ENCODE results near the gene DYNC2I2. TPM values are rescaled to one million over a fixed set of nuclear protein-coding genes. Genes with fewer than 3 reads are reported as not detected.
A peak's percentile ranks its signal among the peaks of the same experiment; 100 is the strongest.

DYNC2I2 gene
- total RNA-seq, 2 experiments from 2014 or later = 55.5 to 97.6 TPM

DNA sequence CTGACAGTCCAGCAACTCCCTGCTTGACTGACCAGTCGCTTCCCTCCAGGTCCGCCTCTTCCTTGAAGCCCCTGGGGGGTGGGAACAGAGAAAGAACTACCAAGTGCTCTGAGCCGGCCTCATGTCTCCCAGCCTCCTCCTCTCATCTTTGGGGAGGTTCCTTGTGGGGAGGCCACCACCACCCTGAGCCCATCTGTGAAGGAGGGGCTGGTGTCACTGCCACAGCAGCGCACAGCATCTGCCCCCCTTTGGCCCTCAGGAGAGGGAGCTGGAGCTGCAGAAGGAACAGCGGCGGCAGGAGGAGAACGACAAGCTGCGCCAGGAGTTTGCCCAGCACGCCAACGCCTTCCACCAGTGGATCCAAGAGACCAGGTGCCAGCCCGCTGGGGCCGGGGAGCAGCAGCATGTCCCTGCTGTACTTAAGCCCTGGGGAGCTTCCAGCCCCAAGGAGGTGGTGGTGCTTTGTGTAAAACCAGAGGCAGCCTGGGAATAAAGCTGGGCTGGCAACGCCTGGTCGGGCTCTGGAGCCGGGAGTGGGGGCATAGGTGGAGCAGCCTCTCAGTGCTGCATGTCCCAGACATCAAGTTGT lies 29.4 kb downstream of the DYNC2I2 start:
- no peaks in the 10 kb centered on the region for H3K9me3 ChIP-seq (ENCODE audit: low read length)
- no peaks in the 10 kb centered on the region for H3K4me1 ChIP-seq (ENCODE audit: insufficient read depth, low read length, poor library complexity, severe bottlenecking)
- no peak for DNase-seq (ENCODE audit: low spot score)
- intact Hi-C loops (cut with micrococcal nuclease; ENCODE audit: unreplicated experiment) = no loop called here
- BruUV-seq (replicated peaks) = no TSS peak
- TF ChIP-seq, protein P1, sequence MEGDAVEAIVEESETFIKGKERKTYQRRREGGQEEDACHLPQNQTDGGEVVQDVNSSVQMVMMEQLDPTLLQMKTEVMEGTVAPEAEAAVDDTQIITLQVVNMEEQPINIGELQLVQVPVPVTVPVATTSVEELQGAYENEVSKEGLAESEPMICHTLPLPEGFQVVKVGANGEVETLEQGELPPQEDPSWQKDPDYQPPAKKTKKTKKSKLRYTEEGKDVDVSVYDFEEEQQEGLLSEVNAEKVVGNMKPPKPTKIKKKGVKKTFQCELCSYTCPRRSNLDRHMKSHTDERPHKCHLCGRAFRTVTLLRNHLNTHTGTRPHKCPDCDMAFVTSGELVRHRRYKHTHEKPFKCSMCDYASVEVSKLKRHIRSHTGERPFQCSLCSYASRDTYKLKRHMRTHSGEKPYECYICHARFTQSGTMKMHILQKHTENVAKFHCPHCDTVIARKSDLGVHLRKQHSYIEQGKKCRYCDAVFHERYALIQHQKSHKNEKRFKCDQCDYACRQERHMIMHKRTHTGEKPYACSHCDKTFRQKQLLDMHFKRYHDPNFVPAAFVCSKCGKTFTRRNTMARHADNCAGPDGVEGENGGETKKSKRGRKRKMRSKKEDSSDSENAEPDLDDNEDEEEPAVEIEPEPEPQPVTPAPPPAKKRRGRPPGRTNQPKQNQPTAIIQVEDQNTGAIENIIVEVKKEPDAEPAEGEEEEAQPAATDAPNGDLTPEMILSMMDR (conservative IDR thresholded peaks at IDR 0.05; ENCODE audit: low read length) = no peak
- TF ChIP-seq EZH2phosphoT487 (IDR thresholded peaks at IDR 0.05; ENCODE audit: borderline replicate concordance, low read depth, low read length) = no peak
- no peaks in the 10 kb centered on the region for H4K20me1 ChIP-seq (ENCODE audit: insufficient read depth, low read length)
- H3K27ac ChIP-seq (ENCODE audit: low read depth, low read length, poor library complexity, severe bottlenecking) = no peak overlapping the region
- H3K9me2 ChIP-seq (ENCODE audit: insufficient read depth, low read length) = no peaks in the 10 kb centered on the region
- POLR2A ChIA-PET = no interaction called here
- no peak overlapping the region for H3K4me2 ChIP-seq (ENCODE audit: low read length)
- CTCF ChIA-PET (ENCODE audit: unreplicated experiment) = no interaction called here
- H3K79me2 ChIP-seq (ENCODE audit: insufficient read depth, low read depth, low read length) = no peaks in the 10 kb centered on the region
- H2AFZ ChIP-seq (ENCODE audit: low read length) = no peak overlapping the region
- peaks cover 84% of the 10 kb centered on the region for H3K36me3 ChIP-seq (ENCODE audit: insufficient read depth, low read length)
- no peak overlapping the region for H3K4me3 ChIP-seq (ENCODE audit: low read depth, low read length, poor library complexity, severe bottlenecking)

DNA sequence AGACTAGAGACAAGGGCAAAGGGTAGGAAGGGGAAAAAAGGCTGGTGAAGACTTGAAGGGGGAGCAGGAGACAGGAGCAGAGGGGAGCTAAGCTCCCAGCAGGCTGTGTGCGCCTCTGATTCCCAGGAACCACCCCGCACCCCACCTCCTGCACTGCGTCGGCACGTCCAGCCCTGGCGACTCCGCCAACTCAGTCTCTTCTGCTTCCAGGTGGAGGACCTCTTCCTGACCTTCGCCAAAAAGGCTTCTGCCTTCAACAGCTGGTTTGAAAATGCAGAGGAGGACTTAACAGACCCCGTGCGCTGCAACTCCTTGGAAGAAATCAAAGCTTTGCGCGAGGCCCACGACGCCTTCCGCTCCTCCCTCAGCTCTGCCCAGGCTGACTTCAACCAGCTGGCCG lies 30.5 kb downstream of the DYNC2I2 start:
- Histone ChIP-seq H2AFZ (ENCODE audit: low read length) (no peak overlapping the region), H3K9me2 (ENCODE audit: insufficient read depth, low read length) (no peaks in the 10 kb centered on the region), H3K9me3 (ENCODE audit: low read length) (no peaks in the 10 kb centered on the region), H4K20me1 (ENCODE audit: insufficient read depth, low read length) (no peaks in the 10 kb centered on the region), H3K79me2 (ENCODE audit: insufficient read depth, low read depth, low read length) (no peaks in the 10 kb centered on the region), H3K4me1 (ENCODE audit: insufficient read depth, low read length, poor library complexity, severe bottlenecking) (no peaks in the 10 kb centered on the region), H3K4me3 (ENCODE audit: low read depth, low read length, poor library complexity, severe bottlenecking) (no peak overlapping the region), H3K27ac (ENCODE audit: low read depth, low read length, poor library complexity, severe bottlenecking) (no peak overlapping the region), H3K4me2 (ENCODE audit: low read length) (no peak overlapping the region), H3K36me3 (ENCODE audit: insufficient read depth, low read length) (peaks cover 86% of the 10 kb centered on the region)
- no peak for DNase-seq (ENCODE audit: low spot score)
- TSS peak; percentile 62 for BruUV-seq (replicated peaks)
- intact Hi-C loops (cut with micrococcal nuclease; ENCODE audit: unreplicated experiment) = no loop called here
- no peak for TF ChIP-seq EZH2phosphoT487 (IDR thresholded peaks at IDR 0.05; ENCODE audit: borderline replicate concordance, low read depth, low read length)
- TF ChIP-seq, protein P1 (conservative IDR thresholded peaks at IDR 0.05; ENCODE audit: low read length) = no peak
- POLR2A ChIA-PET = interaction anchor here (0.6 kb wide), 1 partner anchor 112 kb away, joined by 5 read pairs; no protein-coding TSS in a partner anchor
- CTCF ChIA-PET (ENCODE audit: unreplicated experiment) = no interaction called here

DNA sequence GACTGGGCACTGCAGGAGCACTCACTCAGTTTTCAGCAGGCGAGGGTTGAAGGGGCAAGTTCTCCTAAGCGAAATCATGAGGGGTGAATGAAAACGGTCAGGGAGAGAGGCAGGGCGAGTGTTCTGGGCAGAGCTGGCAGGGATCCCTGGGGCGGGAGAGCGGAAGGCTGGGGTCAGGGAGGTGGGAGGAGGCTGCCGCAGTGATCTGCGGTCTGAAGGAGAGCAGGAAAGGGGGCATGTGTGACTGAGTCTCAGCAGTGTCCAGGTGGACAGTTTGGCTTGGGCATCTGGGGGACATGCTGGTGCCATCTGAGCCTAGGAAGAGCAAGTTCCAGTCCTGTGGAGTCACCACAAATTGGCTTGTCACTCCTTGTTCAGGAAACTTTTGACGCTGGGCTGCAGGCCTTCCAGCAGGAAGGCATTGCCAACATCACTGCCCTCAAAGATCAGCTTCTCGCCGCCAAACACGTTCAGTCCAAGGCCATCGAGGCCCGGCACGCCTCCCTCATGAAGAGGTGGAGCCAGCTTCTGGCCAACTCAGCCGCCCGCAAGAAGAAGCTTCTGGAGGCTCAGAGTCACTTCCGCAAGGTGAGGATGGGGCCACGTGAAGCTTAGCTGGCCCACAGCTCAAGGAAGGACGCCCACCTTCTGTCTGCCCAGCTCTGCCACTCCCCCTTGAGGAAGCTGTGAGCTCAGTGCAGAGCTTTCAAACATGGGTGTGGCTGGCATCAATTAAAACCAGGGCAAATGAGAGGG lies 31.1 kb downstream of the DYNC2I2 start:
- Histone ChIP-seq H2AFZ (ENCODE audit: low read length) (no peak overlapping the region), H3K9me3 (ENCODE audit: low read length) (no peaks in the 10 kb centered on the region), H3K36me3 (ENCODE audit: insufficient read depth, low read length) (peaks cover 90% of the 10 kb centered on the region), H3K79me2 (ENCODE audit: insufficient read depth, low read depth, low read length) (no peaks in the 10 kb centered on the region), H3K9me2 (ENCODE audit: insufficient read depth, low read length) (no peaks in the 10 kb centered on the region), H3K4me2 (ENCODE audit: low read length) (no peak overlapping the region), H4K20me1 (ENCODE audit: insufficient read depth, low read length) (no peaks in the 10 kb centered on the region), H3K27ac (ENCODE audit: low read depth, low read length, poor library complexity, severe bottlenecking) (no peak overlapping the region), H3K4me3 (ENCODE audit: low read depth, low read length, poor library complexity, severe bottlenecking) (no peak overlapping the region), H3K4me1 (ENCODE audit: insufficient read depth, low read length, poor library complexity, severe bottlenecking) (no peaks in the 10 kb centered on the region)
- intact Hi-C loops (cut with micrococcal nuclease; ENCODE audit: unreplicated experiment) = no loop called here
- CTCF ChIA-PET (ENCODE audit: unreplicated experiment) = no interaction called here
- no peak for TF ChIP-seq EZH2phosphoT487 (IDR thresholded peaks at IDR 0.05; ENCODE audit: borderline replicate concordance, low read depth, low read length)
- TF ChIP-seq, protein P1 (conservative IDR thresholded peaks at IDR 0.05; ENCODE audit: low read length) = 0 out of 2 replicates have a peak, but pooled peaks have one; percentile 20
- POLR2A ChIA-PET = no interaction called here
- no TSS peak for BruUV-seq (replicated peaks)
- DNase-seq (ENCODE audit: low spot score) = no peak

Data from OCI-LY7 (cell line).